GM21423 (cell line): ENCODE measurements around the gene TMPRSS3.

Experiments used
- ATAC-seq: cut with Tn5 transposase; IDR thresholded peaks from one replicate; pipeline ENCODE4 v1.9.1; 2021; ENCODE audit warnings: mild to moderate bottlenecking, moderate library complexity; ENCODE audit not compliant: unreplicated experiment

Gene TMPRSS3

DNA sequence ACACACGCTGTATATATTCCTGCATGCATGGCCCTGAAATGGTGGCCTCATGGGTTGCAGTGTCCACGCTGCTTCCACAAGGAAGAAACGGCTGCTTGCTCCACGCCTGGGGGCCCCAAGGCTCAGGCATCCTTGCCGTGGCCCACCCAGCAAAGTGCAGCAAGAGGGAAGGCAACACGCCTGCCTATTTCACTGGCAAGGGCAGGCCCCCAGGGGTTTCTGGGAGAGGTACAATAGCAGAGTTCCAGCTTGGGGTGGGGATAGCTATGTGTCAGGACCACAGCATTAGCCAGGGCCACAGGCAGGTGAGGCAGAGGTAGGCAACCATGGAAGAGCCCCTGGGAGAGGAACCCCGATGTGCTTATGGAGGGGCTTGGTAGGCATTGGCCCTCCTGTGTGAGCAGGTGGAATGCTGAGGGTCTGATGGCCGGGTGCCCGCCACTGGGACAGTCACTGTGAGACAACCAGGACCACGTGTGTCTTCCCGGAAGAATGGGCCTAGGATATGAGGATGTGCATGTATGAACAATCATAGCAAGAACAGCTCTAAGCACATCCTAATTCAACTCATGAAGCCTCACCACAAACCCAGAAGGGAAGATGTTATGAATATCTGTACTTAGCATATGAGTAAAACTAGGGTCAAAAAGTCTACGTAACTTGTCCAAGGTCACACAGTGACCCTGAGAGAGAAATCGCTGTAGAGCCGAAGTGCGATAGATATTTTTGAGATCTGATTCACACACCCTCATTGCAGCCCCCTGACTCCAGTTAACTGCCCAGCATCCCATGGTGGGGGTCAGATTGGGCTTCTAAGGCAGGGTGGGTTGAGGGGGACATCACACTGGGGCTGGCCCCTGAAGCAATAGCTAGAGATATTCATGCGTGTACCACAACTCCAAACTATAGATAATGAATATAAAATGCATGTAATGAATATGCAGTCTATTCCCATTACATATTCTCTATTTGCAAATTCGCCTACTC is 56.8 kb downstream of the TMPRSS3 start:
- no peak for ATAC-seq

DNA sequence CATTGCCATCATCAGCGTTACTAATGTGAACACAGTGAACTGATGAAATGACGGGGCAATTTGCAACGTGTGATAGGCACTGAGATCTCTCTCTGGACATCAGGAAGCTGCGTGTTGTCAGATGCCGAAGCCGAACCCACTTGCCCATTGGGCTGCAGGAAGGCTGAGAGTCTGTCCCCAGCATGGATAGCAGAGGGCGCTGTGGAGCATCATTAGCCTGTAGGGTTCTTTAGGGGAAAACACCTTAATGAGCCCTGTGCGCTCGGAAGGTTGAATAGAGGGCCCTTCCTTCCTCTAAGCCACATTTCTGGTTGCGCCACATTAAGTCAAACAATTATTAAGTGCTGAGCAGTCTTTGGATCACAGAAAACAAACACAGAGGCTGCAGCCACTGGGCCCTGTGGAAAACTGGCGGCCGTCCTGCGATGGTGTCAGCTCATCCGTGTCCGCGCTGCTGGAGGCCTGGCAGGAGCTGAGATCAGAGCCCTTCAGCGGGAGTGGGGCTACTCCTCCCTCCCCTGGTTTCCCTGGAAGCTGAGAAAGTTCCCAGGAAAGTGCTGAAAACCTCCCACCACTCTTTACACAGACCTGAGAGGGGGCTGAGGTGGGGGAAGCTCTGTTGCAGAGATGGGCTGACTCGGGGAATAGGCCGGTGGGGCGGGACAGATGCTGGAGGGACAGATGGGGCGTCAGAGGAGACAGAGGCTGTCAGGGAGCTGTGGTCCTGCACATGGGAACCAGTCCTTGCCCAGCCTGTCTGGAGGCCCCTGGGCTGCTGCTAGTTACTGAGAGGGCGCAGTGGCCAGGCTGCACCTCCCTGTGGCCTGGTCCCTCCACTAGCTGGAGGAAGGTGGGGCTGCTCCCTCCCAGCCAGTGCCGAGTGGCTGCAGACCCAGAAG is 57.8 kb downstream of the TMPRSS3 start:
- ATAC-seq, result no peak

DNA sequence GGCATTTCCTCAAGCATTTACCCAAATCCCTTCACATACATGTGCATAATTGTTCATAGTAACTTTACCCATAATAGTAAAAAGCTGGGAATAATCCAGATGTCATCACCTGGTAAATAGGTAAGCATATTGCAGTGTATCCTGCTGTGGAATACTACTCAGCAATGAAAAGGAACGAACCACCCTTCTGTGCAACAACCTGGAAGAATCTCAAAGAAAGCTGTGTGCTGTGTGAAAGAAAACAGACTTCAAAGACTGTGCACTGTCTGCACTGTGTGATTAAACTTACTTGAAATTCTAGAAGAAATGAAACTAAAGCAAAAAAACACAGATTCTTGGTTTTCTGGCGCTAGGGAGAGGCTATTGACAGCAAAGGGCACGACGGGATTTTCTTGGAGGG is 58.6 kb downstream of the TMPRSS3 start:
- ATAC-seq, result no peak

DNA sequence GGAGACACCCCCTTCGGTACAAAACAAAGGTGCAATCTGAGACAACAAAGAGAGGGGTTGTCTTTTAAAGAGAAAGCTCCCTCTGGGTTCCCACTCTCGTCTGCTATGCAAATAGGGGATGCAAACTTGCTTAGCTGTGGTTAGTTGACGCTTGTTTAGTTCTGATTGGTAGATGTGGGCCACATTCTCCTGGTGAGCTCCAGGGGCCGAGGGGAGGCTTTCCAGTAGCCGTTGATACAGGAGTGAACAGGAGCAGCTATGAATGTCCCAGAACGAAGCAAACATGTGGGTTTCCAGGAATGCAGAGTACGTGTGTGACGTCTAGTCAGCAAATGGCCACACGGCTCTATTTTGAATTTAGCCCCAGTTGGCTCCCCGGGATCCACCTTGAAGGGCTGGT is 59.8 kb downstream of the TMPRSS3 start:
- ATAC-seq, result no peak

DNA sequence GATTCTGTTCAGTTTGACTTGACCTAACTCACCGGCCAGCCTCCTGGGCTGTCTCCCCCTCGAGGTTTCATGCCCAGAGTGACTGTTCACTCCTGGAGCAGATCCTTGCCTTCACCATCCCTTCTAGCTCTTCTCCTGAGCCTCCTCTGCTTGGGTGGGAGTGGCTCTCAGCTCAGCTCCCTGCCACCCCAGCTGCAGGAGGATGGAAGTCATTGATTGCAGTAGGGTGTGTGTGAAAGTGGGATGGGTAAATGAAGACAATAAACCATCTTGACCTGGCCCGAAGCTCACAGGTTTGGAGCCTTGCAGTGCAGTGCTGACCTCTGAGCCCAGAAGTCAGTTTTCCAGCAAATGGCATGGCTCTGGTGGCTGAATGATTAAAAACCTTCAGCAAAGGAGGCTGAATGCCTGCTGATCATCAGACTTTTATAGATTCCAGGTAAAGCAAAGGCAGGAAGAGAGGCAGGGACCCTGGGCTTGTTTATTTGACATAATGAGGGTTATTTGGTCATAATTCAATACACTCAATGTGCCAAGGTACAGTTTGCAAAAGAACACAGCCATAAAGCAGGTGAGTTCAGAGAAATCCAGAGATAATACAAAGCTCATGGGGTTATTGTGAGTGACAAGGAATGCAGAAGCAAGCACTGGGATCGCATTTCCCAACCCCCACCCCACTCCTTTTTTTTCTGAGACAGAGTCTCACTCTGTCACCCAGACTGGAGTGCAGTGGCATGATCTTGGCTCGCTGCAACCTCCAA is 63.1 kb downstream of the TMPRSS3 start:
- no peak for ATAC-seq

DNA sequence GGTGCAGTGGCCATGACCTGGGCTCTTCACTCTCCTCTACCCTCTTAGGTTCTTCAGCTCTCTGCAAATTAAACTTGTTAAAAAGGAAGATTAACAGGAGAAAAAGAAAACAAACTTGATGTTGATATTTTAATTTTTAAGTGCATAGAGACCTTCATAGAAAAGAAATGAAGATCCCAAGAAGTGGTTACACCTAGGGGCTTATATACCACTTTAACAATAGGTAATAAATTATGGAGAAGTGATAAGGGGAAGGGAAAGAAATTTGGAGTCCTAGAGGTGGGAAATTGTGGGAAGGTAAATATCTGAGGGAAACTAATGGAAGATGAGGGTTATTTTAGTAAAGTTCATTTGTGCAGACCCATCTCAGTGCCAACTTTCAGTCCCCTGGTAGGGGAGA is 64.2 kb downstream of the TMPRSS3 start:
- no peak for ATAC-seq

DNA sequence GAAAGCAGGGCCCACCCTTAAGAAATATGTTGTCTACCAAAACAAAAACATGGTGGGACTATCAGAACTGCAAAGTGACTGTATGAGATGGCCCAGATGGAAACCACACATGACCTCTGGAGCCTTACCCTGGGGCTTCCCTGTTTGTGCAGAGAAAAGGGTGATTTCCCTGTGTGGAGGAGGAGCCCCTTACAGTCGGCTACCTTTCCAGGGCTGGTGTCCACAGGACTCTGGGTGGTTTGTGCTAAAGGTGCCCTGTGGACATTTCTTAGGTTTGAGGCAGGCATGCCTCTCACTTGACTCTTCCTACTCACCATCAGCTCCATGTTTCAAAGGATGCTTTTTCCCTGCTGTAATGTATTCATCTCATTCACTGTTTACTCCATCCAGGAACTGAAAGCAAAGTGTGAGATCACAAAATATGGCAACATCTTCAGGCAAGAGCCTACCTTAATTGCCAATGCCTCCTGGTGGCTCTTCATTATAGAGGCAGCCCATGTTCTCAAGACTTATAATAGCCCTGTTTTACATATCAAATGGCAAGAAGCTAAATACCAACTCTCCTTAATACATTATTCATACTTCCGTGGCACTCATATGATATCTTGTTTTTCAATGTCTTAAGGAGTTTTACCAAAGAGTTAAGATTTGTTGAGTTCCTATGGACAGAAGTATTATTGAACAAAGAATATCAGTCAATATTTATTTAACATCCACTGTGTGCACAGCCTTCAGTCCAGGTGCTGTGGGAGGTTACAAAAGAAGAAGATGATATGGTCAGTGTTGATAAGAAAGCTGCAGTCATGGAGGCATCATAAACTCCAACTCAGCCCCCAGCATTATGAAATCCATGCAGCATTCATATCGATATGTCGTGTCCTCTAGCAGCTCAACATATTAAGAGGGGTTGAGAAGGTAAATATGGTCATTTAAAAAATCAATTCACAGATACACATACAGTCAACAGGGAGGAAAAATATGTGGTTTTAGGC is 65.2 kb downstream of the TMPRSS3 start:
- ATAC-seq, result no peak

DNA sequence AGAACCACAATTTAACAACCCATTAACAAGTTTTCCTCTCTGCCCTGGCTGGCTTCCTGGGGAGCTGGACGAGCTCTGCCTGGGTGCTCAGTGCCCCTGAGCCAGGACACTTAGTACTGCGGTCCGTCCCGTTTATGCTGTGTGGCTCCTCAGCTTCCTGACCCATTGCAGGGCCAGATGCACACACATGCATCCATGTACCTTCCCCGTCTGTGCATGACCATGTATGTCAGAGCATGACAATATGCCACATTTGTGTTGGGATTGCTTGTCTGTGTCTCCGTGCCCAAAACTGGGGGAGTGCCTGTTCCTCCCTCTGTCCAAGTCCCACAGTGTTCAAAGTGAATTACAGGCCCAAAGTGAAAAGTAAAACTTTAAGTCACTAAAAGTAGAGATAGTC is 71.0 kb downstream of the TMPRSS3 start:
- ATAC-seq, result no peak
